T1000 (cell line): ENCODE data around the gene YJEFN3.
A peak's percentile ranks its signal among the peaks of the same experiment; 100 is the strongest.

Experiments
- DNase-seq: peaks from one replicate; lab custom pipeline; 2025; ENCODE audit warnings: mixed read lengths; lab: John Stamatoyannopoulos, UW

The YJEFN3 gene

DNA sequence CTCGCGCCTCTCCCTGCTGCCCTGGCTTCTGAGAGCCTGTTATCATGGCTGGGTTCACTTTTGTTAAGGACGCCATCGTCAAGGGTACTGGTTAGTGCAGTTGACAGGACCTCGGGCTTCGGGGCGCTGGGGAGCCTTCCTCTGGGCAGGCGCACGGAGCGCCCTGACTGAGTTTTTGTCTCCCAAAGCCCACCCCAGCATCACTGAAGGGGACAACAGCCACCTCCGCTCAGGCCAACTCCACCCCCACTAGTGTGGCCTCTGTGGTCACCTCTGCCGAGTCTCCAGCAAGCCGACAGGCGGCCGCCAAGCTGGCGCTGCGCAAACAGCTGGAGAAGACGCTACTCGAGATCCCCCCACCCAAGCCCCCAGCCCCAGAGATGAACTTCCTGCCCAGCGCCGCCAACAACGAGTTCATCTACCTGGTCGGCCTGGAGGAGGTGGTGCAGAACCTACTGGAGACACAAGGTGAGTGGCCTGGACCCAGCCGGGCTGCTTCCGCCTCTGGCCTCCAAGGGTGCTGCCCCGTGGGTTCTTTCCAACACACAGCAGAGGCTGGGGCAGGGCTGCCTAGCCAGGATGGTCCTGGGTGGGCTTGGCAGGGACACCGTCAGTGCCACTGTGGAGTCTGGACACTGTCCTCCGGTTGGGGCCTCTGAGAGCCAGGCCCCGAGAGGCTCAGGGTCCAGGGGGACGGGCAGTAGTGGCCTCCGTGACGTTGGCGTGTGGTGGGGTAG is 30.3 kb upstream of the YJEFN3 start:
- no peak for DNase-seq

DNA sequence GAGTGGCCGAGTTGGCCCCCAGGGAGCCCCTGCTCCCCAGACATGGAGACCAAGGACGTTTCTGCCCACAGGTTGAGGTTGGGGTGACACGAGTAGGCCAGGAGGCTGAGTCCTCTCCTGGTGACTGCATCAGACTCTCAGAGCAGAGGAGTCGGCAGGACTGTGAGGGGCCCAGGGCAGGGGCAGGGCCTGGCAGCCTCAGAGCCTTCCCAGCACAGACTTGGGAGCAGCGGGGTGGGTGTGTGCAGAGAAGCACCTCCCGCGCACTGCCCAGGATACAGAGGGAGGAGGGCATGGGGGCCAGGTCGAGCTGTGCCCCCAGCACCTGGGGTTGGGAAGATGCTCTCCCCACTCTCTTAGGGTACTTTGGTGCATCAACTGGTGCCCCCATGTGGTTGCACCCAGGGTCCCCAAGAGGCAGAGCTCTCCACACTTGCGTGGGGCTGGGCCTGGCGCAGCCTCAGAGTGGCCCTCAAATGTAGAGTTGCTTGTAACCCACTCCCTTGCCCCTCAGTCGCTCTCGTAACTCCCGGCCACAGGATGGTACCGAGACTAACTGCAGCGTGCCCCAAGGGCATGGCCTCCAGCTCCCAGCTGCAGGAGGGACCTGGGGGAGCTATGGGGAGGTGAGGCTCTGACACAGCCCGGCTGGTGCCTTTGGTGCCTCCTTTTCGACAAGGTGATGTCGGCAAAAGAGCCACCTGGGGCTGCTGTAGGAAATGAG is 29.3 kb upstream of the YJEFN3 start:
- DNase-seq = no peak

DNA sequence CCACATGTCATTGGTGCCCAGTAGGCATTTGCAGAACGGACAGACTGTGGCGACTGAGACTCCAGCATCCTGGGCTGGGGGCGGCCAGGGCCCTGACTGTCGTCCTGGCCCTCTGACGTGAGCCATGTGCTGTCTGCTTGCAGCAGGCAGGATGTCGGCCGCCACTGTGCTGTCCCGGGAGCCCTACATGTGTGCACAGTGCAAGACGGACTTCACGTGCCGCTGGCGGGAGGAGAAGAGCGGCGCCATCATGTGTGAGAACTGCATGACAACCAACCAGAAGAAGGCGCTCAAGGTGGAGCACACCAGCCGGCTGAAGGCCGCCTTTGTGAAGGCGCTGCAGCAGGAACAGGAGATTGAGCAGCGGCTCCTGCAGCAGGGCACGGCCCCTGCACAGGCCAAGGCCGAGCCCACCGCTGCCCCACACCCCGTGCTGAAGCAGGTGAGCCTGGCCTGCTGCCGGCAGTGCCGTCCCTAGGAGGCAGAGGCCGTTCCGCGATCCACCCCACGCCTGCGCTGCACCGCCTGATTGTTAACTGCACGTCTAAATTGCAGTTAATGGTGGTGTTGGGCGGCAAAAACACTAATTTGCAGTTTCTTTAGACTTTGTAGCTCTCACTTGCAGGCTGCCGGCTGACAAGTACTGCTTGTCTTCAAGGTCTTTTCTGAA is 27.6 kb upstream of the YJEFN3 start:
- DNase-seq = no peak

DNA sequence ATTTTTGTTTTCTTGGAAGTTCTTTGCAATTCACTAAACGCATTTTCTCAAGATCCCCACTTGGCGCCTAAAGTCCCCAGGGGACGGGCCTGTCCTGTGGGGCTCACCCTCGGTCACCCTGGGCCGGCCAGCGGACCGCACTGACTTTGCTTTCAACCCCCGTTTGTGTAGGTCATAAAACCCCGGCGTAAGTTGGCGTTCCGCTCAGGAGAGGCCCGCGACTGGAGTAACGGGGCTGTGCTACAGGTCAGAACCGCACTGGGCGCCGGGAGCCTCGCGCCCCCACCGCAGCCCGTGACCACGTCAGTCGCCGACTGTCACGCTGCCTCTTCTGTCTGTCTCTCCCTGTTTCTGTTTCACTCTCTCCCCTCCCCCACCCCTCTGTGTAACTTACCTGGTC is 26.9 kb upstream of the YJEFN3 start:
- no peak for DNase-seq

DNA sequence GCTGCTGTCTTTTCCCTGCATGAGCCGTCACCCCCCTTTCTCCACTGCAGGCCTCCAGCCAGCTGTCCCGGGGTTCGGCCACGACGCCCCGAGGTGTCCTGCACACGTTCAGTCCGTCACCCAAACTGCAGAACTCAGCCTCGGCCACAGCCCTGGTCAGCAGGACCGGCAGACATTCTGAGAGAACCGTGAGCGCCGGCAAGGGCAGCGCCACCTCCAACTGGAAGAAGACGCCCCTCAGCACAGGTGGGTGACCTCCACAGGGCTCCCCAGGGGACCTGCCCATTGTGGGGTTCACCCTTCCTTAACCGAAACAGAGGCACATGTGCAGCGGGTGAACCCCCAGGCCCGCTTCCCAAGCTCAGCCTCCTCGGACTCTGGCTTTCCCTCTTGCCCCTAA is 26.4 kb upstream of the YJEFN3 start:
- no peak for DNase-seq

DNA sequence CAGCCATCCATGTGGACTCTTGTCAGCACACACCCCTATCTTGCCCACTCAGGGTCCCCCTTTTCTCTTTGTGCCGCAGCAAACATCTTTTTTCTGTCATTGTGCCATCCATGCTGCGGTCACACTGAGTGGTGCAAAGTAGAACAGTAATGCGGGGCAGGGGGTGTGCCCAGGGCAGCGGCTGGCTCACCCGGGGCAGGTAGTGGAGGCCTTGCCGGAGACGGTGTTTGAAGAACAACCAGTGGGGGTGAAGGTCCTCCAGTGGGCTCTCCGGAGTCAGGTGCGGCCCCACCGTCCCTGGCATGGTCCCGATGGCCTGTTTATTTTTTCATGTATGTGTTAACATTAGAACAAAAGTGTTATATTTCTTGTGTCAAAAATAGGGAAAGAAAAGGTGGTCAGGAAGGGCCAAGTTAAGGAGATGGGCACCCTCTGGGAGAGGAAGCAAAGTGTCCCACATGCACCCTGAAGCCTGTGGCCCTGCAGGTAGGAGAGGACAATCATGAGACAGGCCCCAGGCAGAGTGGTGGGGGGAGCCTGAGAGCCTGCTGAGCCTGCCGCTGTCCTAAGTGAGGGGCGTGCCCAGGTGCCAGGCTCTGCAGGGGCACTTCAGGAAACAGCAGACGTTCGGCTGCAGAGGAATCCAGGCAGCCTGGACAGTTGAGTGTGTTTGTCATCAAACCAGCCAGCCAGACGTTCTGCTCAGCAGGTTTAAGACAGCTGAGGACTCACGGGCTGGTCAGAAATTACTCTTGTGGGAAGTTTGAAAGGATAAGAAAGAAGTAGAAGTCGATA is 25.7 kb upstream of the YJEFN3 start:
- no peak for DNase-seq

DNA sequence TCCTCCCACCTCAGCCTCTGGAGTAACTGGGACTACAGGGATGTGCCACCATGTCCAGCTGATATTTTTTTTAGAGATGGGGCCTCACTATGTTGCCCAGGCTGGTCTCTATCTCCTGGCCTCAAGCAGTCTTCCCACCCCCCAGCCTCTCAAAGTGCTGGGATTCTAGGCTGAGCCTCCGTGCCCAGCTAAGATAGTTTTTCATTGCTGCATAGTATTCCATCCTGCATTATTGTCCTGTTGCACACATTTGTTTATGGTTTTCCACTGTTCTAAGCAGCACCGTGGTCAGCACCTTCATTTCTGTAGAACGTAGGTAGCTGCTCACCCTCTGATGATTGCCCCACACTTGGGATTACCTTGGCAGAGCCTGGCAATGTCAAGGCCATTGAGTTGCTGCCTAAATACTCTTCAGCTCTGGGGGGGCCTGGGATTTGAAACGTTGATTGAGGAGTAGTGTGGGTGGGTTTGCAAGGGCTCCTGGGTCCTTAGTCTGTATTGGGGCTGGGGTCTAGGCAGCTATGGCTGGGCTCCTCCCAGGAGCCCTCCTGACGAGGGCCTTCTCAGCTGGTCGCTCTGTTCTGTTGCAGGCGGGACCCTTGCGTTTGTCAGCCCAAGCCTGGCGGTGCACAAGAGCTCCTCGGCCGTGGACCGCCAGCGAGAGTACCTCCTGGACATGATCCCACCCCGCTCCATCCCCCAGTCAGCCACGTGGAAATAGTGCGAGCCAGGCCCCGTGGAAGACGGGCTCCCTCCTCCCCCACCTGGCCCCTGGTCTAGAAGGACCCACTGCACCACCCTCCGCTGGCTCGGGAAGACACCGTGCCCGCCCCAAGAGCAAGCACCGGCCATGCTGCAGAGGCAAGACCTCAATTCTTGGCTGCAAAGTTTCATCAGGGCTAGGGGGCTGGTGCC is 23.7 kb upstream of the YJEFN3 start:
- DNase-seq = no peak

DNA sequence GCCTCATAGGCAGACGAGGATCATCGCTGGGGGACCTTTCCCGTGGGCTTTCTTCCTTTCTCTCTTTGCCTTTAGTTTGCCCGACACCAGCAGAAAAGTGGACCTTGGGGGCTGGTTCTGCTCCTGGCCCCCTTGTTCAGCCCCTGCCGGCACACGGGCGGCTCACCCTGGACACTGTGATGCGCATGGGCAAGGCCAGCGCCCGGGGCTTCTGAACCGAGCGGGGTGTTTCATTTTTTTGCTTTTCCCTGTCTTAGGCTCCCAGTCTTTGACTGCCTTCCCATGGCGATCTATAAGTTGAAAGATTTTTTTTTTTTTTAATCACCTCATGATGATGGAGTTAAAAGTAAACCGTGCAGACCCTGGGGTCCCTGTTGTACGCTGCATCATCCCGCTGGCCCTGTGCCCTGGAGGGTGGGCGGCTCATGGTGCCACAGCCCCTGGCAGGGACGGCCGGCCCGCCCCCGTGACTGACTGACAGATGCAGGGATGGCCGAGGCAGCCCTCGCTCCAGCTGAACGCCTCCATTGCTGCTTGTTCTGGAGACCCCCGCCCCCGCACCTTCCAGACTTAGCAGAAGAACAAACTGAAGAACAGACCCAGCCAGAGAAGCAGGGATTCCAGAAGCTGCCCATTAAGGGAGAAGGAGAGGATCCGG is 22.9 kb upstream of the YJEFN3 start:
- no peak for DNase-seq

DNA sequence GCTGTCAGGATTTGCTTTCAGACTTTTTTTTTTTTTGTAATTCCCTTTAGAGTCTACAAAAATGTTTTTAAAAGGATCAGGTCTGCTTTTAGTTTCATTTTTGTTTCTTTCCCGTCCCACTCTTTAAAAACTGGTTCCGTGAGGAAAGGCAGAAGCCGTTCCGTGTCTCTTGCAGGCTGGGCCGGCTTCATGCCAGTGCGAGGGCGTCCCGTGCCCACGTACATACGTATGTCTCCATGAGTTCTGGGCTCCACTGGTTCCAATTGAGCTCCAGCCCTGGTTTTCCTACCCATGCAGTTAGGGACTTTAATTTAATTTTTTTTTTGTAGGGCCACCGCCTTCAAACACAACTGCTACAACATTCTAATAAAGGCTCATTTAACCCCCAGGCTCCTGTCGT is 22.1 kb upstream of the YJEFN3 start:
- DNase-seq = no peak

DNA sequence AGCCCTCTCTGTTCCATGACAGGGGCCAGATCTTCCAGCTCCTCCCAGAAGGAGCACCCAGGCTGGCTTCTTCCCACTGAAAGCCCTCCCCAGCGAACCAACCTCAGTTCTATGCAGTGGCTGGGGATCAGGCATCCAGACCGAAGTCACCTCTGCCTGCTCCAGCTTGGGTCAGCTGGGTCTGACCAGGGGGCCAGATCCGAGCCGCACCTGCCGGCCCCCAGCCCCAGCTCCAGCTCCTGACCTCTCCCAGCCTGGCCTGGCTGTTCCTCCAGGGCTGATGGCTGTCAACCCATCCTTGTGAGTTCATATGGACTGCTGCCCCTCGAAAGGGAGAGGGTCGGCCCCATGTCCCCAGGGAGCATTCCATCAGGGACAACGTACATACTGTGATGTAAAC is 21.4 kb upstream of the YJEFN3 start:
- no peak for DNase-seq

DNA sequence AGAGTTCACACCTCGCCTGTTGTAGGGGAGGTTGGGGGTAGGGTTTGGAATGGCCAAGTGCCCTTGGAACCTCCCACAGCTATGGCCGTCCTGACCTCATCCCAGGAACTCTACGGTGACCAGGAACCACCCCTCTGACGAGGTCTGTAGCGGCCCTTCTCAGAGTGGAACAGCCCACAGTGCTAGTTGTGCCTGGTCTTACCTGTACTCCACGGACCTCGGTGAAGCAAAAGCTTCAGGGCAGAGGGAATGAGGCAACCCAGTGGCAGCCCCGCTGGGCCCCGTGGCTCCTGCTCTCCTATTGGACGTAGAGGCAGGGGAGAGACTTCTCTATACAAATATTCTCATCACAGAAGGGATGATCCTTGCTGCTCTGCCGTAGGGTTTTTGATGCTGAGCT is 20.5 kb upstream of the YJEFN3 start:
- no peak for DNase-seq

DNA sequence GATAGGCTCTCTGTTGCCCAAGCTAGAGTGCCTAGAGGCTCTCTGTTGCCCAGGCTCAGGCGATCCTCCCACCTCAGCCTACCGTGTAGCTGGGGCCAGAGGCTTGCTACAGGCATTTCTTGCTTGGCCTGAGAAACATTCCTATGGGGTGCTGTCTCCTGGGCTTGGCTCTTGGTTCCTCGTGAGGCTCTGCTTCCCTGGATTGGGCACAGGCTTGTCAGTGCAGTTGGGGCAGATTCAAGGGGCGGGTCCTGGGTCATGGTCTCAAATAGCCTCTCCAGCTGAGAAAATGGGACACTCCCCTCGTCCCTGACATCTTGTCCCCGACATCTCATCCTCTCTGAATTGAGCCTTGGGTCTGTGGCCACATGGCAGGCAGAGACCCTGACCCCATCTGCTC is 18.3 kb upstream of the YJEFN3 start:
- no peak for DNase-seq

DNA sequence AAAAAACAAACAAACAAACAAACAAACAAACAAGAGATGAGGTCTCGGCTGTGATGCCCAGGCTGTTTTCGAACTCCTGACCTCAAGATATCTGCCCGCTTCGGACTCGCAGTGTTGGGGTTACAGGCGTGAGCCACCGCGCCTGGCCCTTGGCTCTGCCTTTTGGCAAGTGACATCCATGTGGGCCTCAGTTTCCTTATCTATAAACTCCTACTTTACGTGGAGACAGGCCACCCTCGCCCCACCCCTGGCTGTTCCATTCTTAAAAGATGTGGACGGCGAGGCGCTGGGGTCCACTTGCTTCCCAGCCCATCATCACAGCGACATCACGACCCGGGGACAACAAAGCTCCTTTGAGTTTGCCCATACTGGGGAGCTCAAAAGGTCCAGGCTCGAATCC is 15.0 kb upstream of the YJEFN3 start:
- DNase-seq = no peak

DNA sequence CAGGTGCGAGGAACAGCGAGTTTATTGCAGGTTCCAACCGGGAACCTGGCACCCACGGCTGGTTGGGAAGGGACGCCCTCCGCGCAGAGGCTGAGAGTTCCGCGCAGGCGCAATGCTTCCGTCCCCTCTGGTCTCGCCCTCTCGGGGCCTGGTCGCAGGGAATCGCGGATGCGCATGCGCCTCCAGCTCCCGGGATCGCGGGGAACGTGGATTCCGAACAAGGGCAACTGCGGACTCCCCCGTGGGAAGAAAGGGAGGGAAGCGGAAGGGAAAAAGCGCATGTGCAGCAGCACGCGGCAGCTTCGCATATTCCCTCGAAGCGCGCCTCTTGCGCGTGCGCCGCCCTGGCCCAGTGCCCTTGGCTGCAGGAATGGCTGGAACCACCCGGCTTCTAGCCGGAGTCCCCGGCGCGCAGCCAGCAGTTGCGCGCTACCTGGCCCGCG is 14.5 kb upstream of the YJEFN3 start:
- no peak for DNase-seq

DNA sequence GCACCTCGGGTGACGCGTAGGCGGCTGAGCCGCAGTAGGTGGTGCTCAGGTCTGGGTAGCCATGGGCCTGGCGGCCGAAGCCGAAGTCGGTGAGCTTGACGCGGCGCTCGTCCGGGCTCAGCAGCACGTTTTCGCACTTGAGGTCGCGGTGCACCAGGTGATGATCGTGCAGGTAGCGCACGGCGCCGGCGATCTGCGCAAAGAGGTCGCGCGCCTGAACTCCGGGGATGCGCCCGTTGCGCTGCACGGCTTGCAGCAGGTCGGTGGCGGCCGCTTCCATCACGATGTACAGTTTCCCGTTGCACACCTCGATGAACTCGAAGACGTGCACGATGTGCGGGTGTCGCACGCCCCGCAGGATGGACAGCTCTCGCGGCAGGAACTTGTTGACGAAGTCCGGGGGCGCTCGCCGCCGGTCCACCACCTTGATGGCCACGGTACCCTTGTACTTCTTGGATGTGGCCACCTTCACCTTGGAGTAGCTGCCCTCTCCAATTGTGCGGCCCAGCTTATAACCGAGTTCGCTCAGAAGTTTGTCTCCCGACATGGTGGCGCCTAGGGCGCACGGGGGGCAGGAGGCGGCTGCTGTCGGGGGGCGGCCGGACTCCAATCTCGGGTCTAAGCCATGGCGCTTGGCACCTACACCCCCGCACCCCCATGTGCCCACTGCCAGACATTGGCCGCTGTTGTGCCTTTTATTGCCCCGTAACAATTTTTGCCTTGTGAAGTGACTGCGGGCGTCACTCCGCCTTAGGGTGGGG is 13.7 kb upstream of the YJEFN3 start, which contains the start of gene TSSK6:
TSSK6 (minus strand) TSS at position 668 of the 761 bp plus-strand sequence; CDS start at position 547, 121 bp downstream.
- no peak for DNase-seq

DNA sequence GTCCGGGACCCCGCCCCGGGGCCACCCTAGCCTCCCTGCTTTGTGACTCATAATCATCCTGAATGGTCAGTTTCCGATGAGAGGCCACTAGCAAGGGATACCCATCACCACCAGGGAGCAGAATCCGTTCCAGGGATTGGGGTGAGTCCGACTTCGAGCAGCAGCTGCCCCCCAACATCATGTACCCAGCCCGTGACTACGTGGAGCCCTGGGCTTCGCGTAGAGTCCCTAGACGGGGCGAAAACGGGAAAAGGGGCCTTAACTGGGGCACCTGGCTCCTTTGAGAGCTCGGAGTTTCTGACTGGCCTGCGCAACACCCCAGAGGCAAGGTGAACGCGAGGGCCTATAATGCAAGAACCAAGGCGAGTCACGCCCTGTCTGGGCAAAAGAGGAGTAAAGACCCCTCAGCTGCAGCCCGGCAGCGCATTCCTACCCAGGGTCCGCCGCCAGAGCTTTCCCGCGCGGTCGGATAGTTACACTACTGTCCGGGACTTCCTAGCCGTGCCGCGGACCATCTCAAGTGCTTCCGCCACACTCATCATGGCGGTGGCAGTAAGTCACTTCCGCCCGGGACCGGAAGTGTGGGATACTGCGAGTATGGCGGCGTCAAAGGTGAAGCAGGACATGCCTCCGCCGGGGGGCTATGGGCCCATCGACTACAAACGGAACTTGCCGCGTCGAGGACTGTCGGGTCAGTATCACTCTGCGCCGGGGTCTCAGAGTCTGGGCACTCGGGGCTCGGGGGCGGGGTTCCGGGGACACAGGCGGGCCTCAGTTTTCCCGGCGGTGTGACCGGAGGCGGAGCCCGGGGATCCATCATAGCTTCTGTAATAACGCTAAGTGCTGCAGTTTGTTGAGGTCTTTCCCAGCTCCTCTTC is 12.8 kb upstream of the YJEFN3 start, which contains the start of gene NDUFA13:
NDUFA13 (plus strand) TSS at position 584 of the 878 bp plus-strand sequence; CDS start at position 598, 14 bp downstream.
- DNase-seq = peak; percentile 83

DNA sequence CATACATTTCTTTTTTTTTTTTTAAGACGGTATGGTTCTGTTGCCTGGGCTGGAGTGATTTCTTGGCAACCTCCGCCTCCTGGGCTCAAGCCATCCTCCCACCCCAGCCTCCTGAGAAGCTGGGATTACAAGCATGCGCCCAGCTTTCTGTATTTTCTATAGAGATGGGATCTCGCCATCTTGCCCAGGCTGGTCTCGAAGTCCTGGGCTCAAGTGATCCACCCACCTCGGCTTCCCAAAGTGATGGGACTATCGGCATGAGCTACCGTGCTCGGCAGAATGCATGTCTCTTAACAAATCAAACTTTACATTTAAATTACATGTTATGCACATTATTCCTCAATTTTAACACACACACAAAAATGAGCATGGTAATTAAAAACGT is 11.5 kb upstream of the YJEFN3 start:
- DNase-seq = no peak

DNA sequence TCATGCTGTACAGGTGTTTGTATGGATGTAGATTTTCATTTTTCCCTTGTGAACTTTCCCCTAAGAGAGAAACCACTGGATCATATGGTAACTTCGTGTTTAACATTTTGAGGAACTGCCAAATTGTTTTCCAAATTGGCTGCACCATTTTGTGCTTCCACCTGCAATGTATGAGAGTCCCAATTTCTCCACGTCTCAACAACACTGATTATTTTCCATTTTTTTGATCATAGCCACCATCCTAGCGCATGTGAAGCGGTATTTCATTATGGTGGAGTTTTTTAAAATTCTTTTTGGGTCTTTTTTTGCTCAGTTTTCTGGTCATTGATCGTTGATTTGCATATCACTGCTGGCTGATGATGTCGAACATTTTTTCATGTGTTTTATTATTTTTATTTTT is 7.7 kb upstream of the YJEFN3 start:
- DNase-seq = no peak

DNA sequence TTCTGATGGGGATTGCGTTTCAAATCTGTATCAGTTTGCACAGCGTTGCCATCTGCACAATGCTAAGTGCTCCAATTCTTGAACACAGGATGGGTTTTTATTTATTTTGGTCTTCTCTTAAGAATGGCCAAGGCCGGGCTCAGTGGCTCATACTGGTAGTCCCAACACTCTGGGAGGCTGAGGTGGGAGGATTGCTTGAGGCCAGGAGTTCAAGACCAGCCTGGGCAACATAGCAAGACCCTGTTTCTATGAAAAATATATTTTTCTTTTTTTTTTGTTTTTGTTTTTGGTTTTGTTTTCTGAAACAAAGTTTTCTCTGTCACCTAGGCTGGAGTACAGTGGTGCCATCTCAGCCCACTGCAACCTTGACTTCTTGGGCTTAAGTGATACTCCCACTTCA is 5.5 kb upstream of the YJEFN3 start:
- DNase-seq = no peak
